ENCODE measurements around the gene AKAP13. TPM values are rescaled to one million over a fixed set of nuclear protein-coding genes. Genes with fewer than 3 reads are reported as not detected.

AKAP13 gene
- polyA plus RNA-seq, 3 donors = 47.9 to 99.7 (median 92.6) TPM

DNA sequence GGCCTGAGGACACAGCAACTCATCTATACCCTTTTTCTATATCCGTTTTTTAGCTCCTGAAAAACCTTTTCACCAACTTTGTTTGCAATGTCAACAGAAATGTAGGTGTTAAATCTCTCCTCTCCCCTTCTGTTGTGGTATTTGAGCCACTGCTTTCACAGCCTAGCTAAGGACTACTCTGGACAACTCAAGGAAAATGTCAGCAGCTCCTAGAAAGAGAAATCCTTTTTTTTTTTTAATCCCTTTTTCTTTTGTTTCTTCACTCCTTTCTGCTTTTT is 237.8 kb downstream of the AKAP13 start:
- no peaks in the 10 kb centered on the region for H3K9me3 Mint-ChIP-seq
- H3K27ac Mint-ChIP-seq = no peak overlapping the region
- H4K20me1 ChIP-seq (ENCODE audit: insufficient read depth, low read length) = peaks cover 98% of the 10 kb centered on the region
- H3K36me3 ChIP-seq (replicated peaks in 1 of 2; ENCODE audit: control insufficient read depth in 1 of 2, insufficient read depth in 2 of 2, low read length in 2 of 2) = peaks cover 19 to 71% of the 10 kb centered on the region in 2 donors
- H3K27me3 Mint-ChIP-seq (ENCODE audit: low read depth in 3 of 3) = no peaks in the 10 kb centered on the region
- no peak overlapping the region for H3K4me3 Mint-ChIP-seq
- no peaks in the 10 kb centered on the region for H3K27me3 ChIP-seq (ENCODE audit: control insufficient read depth in 2 of 2, insufficient read depth in 2 of 2, low read length in 2 of 2)
- no peak overlapping the region for H3K4me2 ChIP-seq (replicated peaks; ENCODE audit: extremely low read depth, low read length, poor library complexity, severe bottlenecking)
- H3K9me3 ChIP-seq (replicated peaks in 1 of 2; ENCODE audit: control insufficient read depth in 1 of 2, insufficient read depth in 1 of 2, low read length in 2 of 2) = no peaks in the 10 kb centered on the region
- H3K4me1 ChIP-seq (ENCODE audit: control insufficient read depth in 1 of 2, insufficient read depth in 2 of 2, low read length in 2 of 2) = peaks cover 48 to 74% of the 10 kb centered on the region in 2 donors
- H3K79me2 ChIP-seq (ENCODE audit: insufficient read depth, low read length) = peaks cover 93% of the 10 kb centered on the region
- no peak overlapping the region for H2AFZ ChIP-seq (ENCODE audit: insufficient read depth, low read depth, low read length, poor library complexity, severe bottlenecking)
- WGBS (ENCODE audit: insufficient coverage) = no CpG with 5 or more reads among the region's 1 CpG
- TF ChIP-seq, protein P1, sequence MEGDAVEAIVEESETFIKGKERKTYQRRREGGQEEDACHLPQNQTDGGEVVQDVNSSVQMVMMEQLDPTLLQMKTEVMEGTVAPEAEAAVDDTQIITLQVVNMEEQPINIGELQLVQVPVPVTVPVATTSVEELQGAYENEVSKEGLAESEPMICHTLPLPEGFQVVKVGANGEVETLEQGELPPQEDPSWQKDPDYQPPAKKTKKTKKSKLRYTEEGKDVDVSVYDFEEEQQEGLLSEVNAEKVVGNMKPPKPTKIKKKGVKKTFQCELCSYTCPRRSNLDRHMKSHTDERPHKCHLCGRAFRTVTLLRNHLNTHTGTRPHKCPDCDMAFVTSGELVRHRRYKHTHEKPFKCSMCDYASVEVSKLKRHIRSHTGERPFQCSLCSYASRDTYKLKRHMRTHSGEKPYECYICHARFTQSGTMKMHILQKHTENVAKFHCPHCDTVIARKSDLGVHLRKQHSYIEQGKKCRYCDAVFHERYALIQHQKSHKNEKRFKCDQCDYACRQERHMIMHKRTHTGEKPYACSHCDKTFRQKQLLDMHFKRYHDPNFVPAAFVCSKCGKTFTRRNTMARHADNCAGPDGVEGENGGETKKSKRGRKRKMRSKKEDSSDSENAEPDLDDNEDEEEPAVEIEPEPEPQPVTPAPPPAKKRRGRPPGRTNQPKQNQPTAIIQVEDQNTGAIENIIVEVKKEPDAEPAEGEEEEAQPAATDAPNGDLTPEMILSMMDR (IDR thresholded peaks at IDR 0.05) = no peak
- no peak overlapping the region for H3K9ac ChIP-seq (ENCODE audit: insufficient read depth, low read length, poor library complexity, severe bottlenecking)
- no peak overlapping the region for H3K4me3 ChIP-seq (replicated peaks in 1 of 3; ENCODE audit: low read depth in 2 of 3, low read length in 3 of 3)
- peaks cover 39% of the 10 kb centered on the region for H3K4me1 Mint-ChIP-seq
- peak overlapping the region in 1 of 2 donors; percentile 76 for H3K27ac ChIP-seq (ENCODE audit: low read depth in 1 of 2, low read length in 2 of 2)
- no peak for DNase-seq
- intact Hi-C loops (cut with micrococcal nuclease) = no loop called here
- peaks cover 23 to 39% of the 10 kb centered on the region in 2 donors for H3K36me3 Mint-ChIP-seq

DNA sequence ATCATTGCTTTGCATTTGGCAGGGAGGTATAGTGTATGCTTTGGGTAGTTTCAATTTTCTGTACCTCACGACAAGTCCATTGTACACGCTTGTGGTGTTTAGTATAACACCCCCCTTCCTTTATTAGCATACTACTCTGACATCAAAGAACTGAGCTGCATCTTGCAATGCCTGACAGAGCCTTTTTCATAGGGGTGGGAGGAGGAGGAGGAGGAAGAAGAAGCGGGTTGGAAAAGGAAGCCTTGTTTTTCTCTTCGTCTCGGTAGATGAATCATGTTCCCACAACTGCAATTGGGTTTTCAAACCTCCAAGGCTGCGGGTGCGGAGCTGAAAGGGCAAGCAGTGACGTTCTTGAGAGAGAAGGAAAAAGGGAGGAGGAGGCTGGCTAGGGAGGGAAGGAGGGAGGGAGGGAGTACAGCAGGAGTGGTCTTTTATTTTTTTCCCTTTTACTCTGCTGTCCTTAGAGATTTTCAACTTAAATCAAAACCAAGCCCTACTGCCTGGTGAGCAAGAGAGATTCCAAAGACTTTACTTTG is 238.6 kb downstream of the AKAP13 start:
- H3K79me2 ChIP-seq (ENCODE audit: insufficient read depth, low read length) = peaks cover 93% of the 10 kb centered on the region
- DNase-seq = peak; percentile 57 to 83 (median 82)
- intact Hi-C loops (cut with micrococcal nuclease) = no loop called here
- H3K27me3 ChIP-seq (ENCODE audit: control insufficient read depth in 2 of 2, insufficient read depth in 2 of 2, low read length in 2 of 2) = no peaks in the 10 kb centered on the region
- TF ChIP-seq, protein P1 (IDR thresholded peaks at IDR 0.05) = no peak
- Mint-ChIP-seq H3K4me1 (peaks cover 46% of the 10 kb centered on the region), H3K4me3 (no peak overlapping the region), H3K27ac (no peak overlapping the region), H3K27me3 (ENCODE audit: low read depth in 3 of 3) (no peaks in the 10 kb centered on the region), H3K9me3 (no peaks in the 10 kb centered on the region), H3K36me3 (peaks cover 22 to 37% of the 10 kb centered on the region in 2 donors)
- H3K36me3 ChIP-seq (replicated peaks in 1 of 2; ENCODE audit: control insufficient read depth in 1 of 2, insufficient read depth in 2 of 2, low read length in 2 of 2) = peaks cover 19 to 66% of the 10 kb centered on the region in 2 donors
- peaks cover 100% of the 10 kb centered on the region for H4K20me1 ChIP-seq (ENCODE audit: insufficient read depth, low read length)
- H3K9me3 ChIP-seq (replicated peaks in 1 of 2; ENCODE audit: control insufficient read depth in 1 of 2, insufficient read depth in 1 of 2, low read length in 2 of 2) = no peaks in the 10 kb centered on the region
- 0% methylated on average over 6 of the region's 8 CpGs for WGBS (ENCODE audit: insufficient coverage)
- no peak overlapping the region for H2AFZ ChIP-seq (ENCODE audit: insufficient read depth, low read depth, low read length, poor library complexity, severe bottlenecking)
- peaks cover 57 to 82% of the 10 kb centered on the region in 2 donors for H3K4me1 ChIP-seq (ENCODE audit: control insufficient read depth in 1 of 2, insufficient read depth in 2 of 2, low read length in 2 of 2)
- peak overlapping the region in 1 of 3 experiments; percentile 2 for H3K4me3 ChIP-seq (replicated peaks in 1 of 3; ENCODE audit: low read depth in 2 of 3, low read length in 3 of 3)
- no peak overlapping the region for H3K9ac ChIP-seq (ENCODE audit: insufficient read depth, low read length, poor library complexity, severe bottlenecking)
- peak overlapping the region; percentile 23 to 76 for H3K27ac ChIP-seq (ENCODE audit: low read depth in 1 of 2, low read length in 2 of 2)
- peak overlapping the region; percentile 12 for H3K4me2 ChIP-seq (replicated peaks; ENCODE audit: extremely low read depth, low read length, poor library complexity, severe bottlenecking)
